HPDE6-E6E7 (cell line): ENCODE measurements around the gene PRR5L.

ENCODE experiments used
- DNase-seq: peaks from one replicate; pipeline ENCODE4 v3.0.0; 2011; ENCODE audit warnings: missing footprints; ENCODE audit errors: extremely low spot score

The PRR5L gene

DNA sequence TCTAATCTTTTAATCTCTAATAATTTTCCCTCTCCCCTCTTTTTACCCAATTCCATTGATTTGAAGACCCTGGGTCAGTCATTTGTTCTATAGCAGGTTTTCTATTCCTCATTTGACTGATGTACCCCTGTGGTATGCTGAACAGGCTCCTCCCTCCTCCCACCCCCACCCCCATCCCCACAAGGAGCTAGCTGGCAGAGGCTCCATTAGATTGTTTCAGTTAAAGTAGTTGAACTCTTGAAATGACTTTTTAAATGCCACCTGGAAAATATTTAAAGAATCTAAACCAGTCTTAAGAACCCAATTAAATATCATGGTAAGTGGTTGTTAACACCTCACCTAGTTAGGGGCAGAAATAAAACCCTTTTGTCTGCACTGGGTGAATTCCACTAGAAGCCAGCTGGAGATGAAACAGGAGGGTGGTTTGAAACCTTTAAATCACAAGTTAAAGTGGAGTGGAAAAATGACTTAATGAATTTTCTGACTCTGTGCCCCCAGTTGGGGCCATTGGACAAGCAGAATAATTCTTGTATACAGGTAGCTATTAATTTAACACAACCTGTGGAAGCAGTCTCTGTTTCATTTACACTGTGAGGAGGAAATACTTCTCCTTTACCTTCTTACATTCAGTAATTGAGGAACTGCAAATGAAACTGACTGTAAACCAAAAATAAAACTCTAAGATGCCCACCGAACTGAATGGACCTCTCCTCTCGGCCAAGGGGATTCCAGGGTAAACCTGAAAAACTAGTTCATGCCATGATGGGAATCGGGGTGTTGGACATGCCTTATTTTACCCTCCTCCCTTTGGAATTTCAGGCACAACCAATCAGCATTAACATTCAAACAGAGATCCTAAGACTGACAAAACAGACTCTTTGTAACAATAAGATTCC lies 30.7 kb downstream of the PRR5L start:
- DNase-seq, result no peak

DNA sequence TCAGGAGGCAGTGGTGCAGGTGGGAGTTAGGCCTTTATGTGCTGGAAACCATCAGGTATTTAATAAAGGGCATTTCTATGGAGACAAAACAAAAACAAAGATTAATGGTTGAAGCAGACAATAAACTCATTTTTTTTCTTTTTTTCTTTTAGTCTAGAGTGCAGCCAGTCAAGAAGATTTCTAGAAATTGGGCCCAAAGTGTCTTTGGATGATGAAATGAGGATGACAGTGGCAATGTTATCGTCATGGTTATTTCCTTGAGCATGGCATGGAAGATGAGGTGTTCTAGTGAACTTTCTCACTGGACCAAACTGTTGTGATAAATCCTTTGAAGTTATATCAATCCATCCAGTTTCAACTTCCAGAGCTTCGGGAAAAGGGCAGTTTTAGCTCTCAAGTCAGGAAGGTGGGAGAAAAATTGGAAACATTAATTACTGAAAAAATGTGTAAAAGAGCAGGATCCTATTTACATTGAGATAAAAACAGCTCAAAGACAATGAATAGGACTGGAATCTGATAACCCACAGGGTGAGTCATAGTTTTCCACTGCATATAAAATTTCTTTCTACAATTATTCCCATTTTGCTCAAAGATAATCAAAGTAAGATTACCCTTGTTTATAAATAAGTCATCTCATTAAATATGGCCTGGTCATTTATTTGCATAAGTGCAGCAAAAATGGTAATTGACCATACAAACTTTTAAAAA lies 33.0 kb downstream of the PRR5L start:
- no peak for DNase-seq

GRCh38 chr11:36330411-36330810 lies 34.3 kb downstream of the PRR5L start:
- DNase-seq, result no peak

DNA sequence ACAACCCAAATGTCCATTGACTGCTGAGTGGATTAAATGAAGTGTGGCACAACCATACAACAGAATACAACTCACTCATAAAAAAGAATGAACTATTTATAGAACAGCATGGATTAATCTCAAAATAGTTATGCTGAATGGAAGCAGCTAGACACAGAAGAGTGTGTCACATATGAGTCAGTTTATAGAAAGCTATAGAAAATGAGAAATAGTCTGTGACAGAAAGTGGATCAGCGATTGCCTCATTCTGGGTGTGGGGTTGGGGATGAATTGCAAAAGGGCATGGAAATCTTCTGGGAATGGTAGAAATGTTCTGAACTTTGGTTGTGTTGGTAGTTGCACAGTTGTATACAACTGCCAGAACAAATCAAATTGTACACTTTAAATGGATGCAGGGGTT lies 37.4 kb downstream of the PRR5L start:
- DNase-seq, result peak; percentile 33

- DNase-seq, result no peak
Observed at GRCh38 chr11:36333897-36334296, 37.8 kb downstream of the PRR5L start.

GRCh38 chr11:36339888-36340287 lies 43.8 kb downstream of the PRR5L start:
- no peak for DNase-seq

- no peak for DNase-seq
Observed at GRCh38 chr11:36340897-36341296, 44.8 kb downstream of the PRR5L start.

- no peak for DNase-seq
Observed at GRCh38 chr11:36341915-36342314, 45.8 kb downstream of the PRR5L start.

GRCh38 chr11:36342327-36342726 lies 46.2 kb downstream of the PRR5L start:
- no peak for DNase-seq

DNA sequence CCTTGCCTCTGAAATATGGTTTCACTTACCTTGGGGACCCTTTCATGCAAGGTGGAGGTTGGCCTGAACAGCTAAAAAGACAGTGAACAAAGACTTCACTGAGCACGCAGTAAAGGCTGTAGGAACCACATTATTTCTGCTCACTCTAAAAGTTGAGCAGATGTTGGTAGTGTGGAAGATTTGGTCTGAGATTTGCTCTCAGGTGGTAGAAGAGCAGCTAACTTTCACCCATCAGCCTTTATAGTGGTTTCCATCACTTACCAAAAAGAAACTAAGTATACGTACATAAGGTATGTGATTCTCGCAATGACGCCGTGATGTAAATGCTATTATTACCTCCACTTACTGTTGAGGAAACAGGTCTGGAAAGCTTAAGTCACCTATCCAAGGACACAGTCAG lies 47.3 kb downstream of the PRR5L start:
- DNase-seq, result no peak

- no peak for DNase-seq
Observed at GRCh38 chr11:36345084-36345511, 49.0 kb downstream of the PRR5L start.

GRCh38 chr11:36345535-36346141 lies 49.5 kb downstream of the PRR5L start:
- DNase-seq, result no peak

- no peak for DNase-seq
Observed at GRCh38 chr11:36346562-36347383, 50.7 kb downstream of the PRR5L start.

DNA sequence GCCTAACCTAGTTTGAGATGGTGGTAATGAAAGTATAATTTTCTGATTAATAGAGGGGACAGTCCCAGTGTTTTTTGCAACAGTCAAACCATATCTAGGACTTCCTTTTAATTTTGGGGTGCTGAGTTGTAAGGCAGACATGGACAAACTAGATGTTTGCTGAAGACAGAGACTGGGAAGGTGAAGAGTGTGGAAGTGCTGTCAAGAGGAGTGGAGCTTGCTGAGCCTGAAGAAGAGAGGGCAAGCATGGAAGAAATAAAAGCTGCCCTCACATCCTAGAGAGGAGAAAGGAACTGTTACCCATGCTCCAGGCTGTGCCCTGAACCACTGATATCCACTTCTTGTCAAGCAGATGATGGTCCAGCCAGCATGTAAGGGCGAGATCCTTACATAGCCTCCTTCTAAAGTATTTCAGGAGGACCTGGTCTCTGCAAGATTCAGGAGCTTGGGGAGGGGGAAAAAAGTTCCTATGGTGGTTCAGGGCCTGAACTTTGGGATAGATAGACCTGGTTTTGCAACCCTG lies 51.4 kb downstream of the PRR5L start:
- DNase-seq, result no peak

- DNase-seq, result no peak
Observed at GRCh38 chr11:36349351-36350136, 53.5 kb downstream of the PRR5L start.

DNA sequence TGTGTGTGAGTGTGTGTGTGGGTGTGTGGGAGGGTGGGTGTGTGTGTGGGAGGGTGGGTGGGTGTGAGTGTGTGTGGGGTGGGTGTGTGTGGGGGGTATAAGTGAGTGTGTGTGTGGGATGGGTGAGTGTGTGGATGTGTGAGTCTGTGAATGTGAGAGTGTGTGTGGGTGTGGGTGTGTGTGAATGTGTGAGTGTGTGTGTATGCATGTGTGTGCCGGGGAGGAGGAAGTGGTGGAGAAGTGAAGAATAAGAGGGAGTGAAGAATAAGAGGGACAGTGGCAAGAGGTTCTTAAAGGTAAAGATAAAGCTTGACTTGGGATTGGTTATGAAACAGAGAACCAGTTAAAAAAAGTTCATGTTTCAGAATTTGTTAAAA lies 54.0 kb downstream of the PRR5L start:
- no peak for DNase-seq

DNA sequence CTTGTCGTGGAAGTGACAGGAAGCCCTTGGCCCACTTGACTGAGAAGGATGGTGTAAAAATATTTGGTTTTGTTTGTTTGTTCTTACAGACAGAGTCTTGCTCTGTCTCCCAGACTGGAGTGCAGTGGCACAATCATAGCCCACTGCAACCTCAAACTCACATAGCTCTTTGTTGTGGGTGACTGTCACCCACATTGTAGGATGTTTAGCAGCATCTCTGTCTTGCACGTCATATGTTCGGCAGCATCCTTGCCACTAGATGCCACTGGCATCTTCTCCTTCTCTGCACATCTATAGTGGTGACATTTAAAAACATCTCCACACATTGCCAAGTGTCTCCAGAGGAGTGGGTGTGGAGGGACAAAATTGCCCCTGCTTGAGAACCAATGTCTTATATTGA lies 56.8 kb downstream of the PRR5L start:
- DNase-seq, result no peak

DNA sequence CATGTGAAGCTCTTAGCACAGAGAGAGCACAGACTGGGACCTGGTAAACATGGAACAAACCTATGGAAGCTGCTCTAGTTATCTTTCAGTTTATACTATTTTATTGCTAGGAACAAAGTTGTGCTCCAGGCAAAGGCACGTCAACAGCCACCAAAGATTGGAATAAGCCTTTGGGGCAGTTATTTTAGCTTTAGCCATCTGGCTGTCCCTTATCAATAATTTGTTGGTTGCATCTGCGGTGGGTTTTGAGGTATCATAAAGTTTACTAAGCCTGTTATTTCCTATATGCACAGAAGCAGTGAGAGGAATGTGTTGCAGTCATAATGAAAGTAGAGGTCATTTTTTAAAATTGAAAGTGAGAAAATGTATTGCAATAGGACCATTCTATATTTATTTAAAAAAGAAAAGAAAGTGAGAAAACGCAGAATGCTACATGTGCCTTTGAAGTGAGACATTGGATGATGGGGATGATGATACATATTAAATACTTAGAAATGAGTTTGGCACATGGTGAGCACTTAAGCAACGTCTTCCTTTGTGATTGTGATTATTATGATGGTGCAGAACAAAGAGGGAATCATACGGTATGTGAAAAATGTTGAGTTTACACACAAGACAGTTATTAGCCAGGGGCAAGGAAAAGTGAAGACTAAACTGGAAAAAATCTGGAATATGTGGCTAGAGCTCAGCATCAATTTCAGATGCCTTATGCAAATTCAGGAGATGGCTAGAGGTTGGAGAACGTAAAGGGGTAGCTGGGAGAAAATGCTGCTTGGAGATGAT lies 58.3 kb downstream of the PRR5L start:
- DNase-seq, result no peak

DNA sequence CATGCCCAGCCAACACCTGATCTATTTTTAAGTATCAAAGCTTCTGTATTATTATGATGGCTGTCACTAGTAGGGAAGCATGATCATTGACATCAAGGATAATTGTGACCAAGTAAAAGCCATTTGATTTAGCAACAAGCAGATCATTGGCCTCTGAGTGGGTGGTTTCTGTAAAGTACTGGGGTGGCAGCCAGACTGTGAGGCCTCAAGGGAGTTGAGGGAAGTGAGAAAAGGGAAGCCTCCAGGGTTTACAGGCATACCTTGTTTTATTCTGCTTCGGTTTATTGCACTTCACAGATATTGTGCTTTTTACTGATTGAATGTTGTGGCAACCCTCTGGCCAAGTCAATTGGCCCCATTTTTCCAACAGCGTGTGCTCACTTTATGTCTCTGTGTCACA lies 60.1 kb downstream of the PRR5L start:
- no peak for DNase-seq

GRCh38 chr11:36357831-36358230 lies 61.7 kb downstream of the PRR5L start:
- no peak for DNase-seq
